MCF 10A (cell line): ENCODE results near the gene PIM3. TPM values are rescaled to one million over a fixed set of nuclear protein-coding genes. Genes with fewer than 3 reads are reported as not detected.

Experiments used
- BruUV-seq: library from RNA; stranded (reverse); fragments of 400-500 nt; replicated peaks from 2 replicates; lab custom pipeline; 2021; lab: Mats Ljungman, UMichigan
- CTCF ChIA-PET: fragments of 300-600 bp; sonication (Branson Sonifier 250); formaldehyde crosslinking; extraction: SDS; loops from one replicate; lab custom pipeline; 2021; ENCODE audit warnings: antibody characterized with exemption, inconsistent platforms; lab: Yijun Ruan, JAX
- POLR2A ChIA-PET: fragments of 300-600, 350-650 bp; sonication (Branson Sonifier 250); formaldehyde crosslinking; extraction: SDS; loops from one replicate; lab custom pipeline; 2020; ENCODE audit warnings: antibody characterized with exemption, inconsistent platforms; lab: Yijun Ruan, JAX
- DNase-seq: peaks from one replicate; pipeline ENCODE4 v3.0.0-alpha.2; 2018; ENCODE audit not compliant: unreplicated experiment
- H3K27ac Mint-ChIP-seq: one replicate; pipeline ENCODE4 v1.8.0; 2022; ENCODE audit warnings: mild to moderate bottlenecking, low read depth, mixed read lengths; ENCODE audit not compliant: unreplicated experiment
- H3K27me3 Mint-ChIP-seq: one replicate; pipeline ENCODE4 v1.8.0; 2022; ENCODE audit warnings: mixed read lengths; ENCODE audit not compliant: insufficient read depth, unreplicated experiment
- H3K36me3 Mint-ChIP-seq: one replicate; pipeline ENCODE4 v1.8.0; 2022; ENCODE audit warnings: mild to moderate bottlenecking, moderate library complexity, mixed read lengths; ENCODE audit not compliant: insufficient read depth, unreplicated experiment
- H3K4me1 Mint-ChIP-seq: one replicate; pipeline ENCODE4 v1.8.0; 2022; ENCODE audit warnings: mixed read lengths; ENCODE audit not compliant: insufficient read depth, unreplicated experiment
- H3K4me3 Mint-ChIP-seq: one replicate; pipeline ENCODE4 v1.8.0; 2022; ENCODE audit warnings: mild to moderate bottlenecking, moderate library complexity, mixed read lengths; ENCODE audit not compliant: unreplicated experiment
- H3K9me3 Mint-ChIP-seq: one replicate; pipeline ENCODE4 v1.8.0; 2022; ENCODE audit warnings: mixed read lengths; ENCODE audit not compliant: unreplicated experiment
- intact Hi-C: fragments of 100-400 bp; cut with micrococcal nuclease; formaldehyde crosslinking; loops from 2 replicates; pipeline ENCODE4 v1.14.1; 2022
- microRNA-seq: library from miRNA; unstranded; fragments of <30 nt; microRNA quantifications from one replicate; pipeline ENCODE4 v1.2.0, GENCODE V29; 2022
- total RNA-seq: library from RNA; stranded (reverse); gene quantifications from 2 replicates; pipeline ENCODE4 v1.2.3, GENCODE V29; 2022
- TF ChIP-seq, protein P1 (sequence below): fragments of 200-600 bp; IDR thresholded peaks from one replicate; pipeline ENCODE4 v1.8.0; 2022; ENCODE audit warnings: antibody characterized with exemption, mild to moderate bottlenecking; ENCODE audit not compliant: unreplicated experiment

Gene PIM3
- total RNA-seq, 1 experiment from 2014 or later, result 56.3 TPM

DNA sequence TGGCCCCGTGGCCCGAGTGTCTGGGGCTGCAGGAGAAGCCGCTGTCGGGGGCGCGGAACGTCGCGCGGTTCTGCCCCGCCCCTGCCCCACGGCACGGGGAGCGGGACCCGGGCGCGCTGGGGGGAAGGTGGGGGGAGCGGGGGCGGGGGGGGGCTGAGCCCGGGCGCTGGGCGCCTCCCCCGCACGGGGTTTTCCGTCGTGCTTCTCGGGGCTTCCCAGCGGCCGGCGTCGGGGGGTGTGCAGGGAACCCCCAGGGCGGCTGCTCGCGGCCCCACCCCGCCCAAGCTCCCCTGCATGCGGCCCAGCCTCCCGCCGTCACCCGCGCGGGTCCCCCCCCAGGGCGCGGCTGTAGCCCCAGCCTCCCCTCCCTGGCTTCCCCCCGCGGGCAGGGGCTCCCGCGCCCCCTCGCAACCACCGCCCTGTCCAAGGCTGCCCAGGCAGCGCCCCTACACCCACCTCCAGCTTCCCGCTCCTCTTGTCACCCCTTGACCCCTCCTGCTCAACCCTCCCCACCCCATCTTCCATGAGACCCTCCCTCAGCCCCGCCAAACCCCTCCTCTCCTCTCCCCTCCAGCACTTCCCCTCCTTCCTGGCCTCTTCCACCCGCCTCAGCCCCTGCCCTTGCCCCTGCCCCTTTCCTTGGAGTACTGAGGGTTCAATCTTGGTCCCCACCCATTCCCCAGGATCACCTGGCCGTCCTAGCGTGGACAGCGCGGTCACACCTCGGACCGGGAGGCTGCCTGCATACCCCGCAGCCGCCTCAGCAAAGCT is 50.3 kb downstream of the PIM3 start:
- no peaks in the 10 kb centered on the region for H3K9me3 Mint-ChIP-seq
- no peaks in the 10 kb centered on the region for H3K36me3 Mint-ChIP-seq
- ChIA-PET POLR2A (no interaction called here), CTCF (no interaction called here)
- DNase-seq, result no peak
- TF ChIP-seq, protein P1, sequence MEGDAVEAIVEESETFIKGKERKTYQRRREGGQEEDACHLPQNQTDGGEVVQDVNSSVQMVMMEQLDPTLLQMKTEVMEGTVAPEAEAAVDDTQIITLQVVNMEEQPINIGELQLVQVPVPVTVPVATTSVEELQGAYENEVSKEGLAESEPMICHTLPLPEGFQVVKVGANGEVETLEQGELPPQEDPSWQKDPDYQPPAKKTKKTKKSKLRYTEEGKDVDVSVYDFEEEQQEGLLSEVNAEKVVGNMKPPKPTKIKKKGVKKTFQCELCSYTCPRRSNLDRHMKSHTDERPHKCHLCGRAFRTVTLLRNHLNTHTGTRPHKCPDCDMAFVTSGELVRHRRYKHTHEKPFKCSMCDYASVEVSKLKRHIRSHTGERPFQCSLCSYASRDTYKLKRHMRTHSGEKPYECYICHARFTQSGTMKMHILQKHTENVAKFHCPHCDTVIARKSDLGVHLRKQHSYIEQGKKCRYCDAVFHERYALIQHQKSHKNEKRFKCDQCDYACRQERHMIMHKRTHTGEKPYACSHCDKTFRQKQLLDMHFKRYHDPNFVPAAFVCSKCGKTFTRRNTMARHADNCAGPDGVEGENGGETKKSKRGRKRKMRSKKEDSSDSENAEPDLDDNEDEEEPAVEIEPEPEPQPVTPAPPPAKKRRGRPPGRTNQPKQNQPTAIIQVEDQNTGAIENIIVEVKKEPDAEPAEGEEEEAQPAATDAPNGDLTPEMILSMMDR, result no peak
- H3K4me1 Mint-ChIP-seq, result no peaks in the 10 kb centered on the region
- intact Hi-C loops, result no loop called here
- H3K27ac Mint-ChIP-seq, result no peak overlapping the region
- no TSS peak for BruUV-seq
- H3K4me3 Mint-ChIP-seq, result no peak overlapping the region
- H3K27me3 Mint-ChIP-seq, result no peaks in the 10 kb centered on the region

DNA sequence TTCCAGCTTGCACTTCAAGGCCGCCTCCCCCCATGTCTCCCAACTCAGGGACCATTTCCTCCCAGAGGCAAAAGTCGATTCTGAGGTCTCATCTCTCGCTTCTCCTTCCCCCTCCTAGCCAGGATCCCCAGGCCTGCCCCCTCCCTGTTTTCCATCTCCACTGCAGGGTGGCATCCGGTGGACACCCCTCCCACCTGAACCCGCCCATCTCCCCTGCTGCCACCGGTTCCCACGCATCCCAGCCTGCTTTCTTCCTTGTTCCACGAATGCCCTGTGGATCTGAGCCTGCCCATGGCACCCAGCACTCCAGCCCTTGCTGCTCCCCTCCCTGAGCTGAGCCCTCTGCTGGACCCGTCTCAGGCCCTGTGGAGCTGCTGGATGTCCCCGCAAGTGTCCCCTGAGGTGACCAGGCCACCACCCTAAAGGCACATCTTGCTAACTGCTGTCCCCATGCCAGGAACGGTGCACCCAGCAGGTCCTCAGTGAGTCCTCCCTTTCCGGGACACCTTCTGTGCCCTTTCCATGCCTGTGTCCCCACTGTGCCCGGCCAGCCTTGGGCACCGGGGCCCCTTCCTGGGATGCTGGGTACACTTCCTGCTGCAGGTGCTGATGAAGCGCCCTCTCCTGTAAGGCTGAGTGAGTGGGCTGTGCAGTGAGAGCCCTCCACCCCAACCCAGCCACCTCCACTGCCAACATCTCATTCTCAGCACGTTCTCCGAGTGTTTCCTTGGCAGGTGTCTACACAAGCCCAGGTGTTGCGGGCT is 51.1 kb downstream of the PIM3 start:
- no TSS peak for BruUV-seq
- Mint-ChIP-seq H3K4me1 (no peaks in the 10 kb centered on the region), H3K27me3 (no peaks in the 10 kb centered on the region), H3K36me3 (no peaks in the 10 kb centered on the region), H3K9me3 (no peaks in the 10 kb centered on the region), H3K4me3 (no peak overlapping the region), H3K27ac (no peak overlapping the region)
- no peak for DNase-seq
- TF ChIP-seq, protein P1, result no peak
- ChIA-PET POLR2A (no interaction called here), CTCF (no interaction called here)
- intact Hi-C loops, result no loop called here

DNA sequence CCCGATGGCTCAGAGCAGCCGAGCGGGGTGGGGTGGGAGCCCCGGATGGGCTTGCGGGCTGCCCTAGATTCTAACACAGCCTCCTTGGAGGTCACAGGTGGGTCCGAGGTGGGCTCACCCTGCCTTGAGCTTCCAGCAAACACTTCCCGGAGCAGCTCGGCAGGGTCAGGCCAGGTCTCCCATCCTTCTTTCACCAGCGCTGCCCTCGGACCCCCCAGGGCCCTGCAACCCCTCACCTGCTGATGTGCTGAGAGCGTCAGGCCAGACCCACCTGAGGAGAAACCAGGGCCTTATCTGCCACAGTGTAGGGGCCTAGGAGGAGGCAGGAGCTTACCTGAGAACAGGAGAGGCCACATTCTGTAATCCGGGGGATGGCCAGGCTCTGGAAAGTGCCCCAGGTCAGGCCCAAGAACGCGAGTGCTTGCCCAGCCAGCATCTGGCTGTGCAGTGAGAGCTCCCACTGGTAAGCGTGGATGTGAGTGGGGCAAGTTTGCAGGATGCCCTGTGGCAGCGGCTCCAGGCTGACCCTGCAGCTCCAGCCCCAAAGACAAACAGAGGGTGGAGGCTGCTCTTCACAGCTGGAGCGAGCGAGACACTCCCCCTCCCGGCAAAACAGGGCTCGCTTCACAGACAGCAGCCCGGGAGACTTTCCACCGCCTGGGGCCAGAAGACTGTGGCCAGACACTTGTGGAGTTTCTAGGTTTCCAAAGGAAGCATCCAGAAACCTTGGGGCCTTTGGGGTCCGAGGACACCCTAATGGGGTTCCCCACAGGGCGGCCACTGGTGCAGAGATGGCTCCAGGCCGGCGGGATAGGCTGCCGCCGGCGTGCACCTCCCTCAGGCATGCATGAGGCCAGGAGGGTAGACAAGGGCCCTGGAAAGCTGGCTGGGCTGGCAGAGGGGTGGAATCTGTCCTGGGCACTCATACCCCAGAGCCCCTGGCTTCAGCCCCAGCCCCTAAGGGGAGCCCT is 51.9 kb downstream of the PIM3 start, which contains the start of gene IL17REL:
Gene IL17REL, minus strand, starts transcription at position 555 of the 971 bp plus-strand sequence. Its CDS starts 119 bp downstream, at position 436.
- no TSS peak for BruUV-seq
- Mint-ChIP-seq H3K4me1 (no peaks in the 10 kb centered on the region), H3K27me3 (no peaks in the 10 kb centered on the region), H3K9me3 (no peaks in the 10 kb centered on the region), H3K4me3 (no peak within 1 kb of the TSS), H3K27ac (no peak within 1 kb of the TSS), H3K36me3 (no peaks in the 10 kb centered on the region)
- ChIA-PET POLR2A (interaction anchor here (0.7 to 0.8 kb wide), 2 partner anchors 35 to 52 kb away, joined by 3 read pairs; partner anchors contain the start of gene PIM3), CTCF (interaction anchor here (0.8 to 1.0 kb wide), 2 partner anchors 14 to 82 kb away, joined by 3 read pairs; no protein-coding TSS in a partner anchor)
- intact Hi-C loops, result no loop called here
- TF ChIP-seq, protein P1, result no peak
- DNase-seq, result no peak

Small RNAs within 50 kb of the gene (microRNA-seq; reads per million reads assigned to microRNA genes)
- not detected for gene MIR6821

Other genes with a start within 250 kb of the PIM3 start
- gene BRD1, start 132.9 kb upstream of the PIM3 start, total RNA-seq, result 40.7 and 48.1 TPM in 2 replicates
- 15.9 and 16.4 TPM in 2 replicates for gene ZBED4, start 106.9 kb upstream of the PIM3 start, total RNA-seq
- 16.6 and 18.2 TPM in 2 replicates for gene ALG12, start 42.3 kb upstream of the PIM3 start, total RNA-seq
- 70.7 and 107 TPM in 2 replicates for gene CRELD2, start 42.1 kb upstream of the PIM3 start, total RNA-seq
- not detected in 2 replicates for gene IL17REL, start 52.0 kb downstream of the PIM3 start, total RNA-seq
- gene TTLL8, start 97.5 kb downstream of the PIM3 start, total RNA-seq, result not detected in 2 replicates
- not detected in 2 replicates for gene MLC1, start 124.7 kb downstream of the PIM3 start, total RNA-seq
- gene MOV10L1, start 129.2 kb downstream of the PIM3 start, total RNA-seq, result not detected in 2 replicates
- 0.77 and 2.7 TPM in 2 replicates for gene PANX2, start 210.0 kb downstream of the PIM3 start, total RNA-seq
- gene TRABD, start 225.1 kb downstream of the PIM3 start, total RNA-seq, result 60.6 and 63.8 TPM in 2 replicates
- 16.1 and 21.9 TPM in 2 replicates for gene SELENOO, start 240.2 kb downstream of the PIM3 start, total RNA-seq